ENCODE measurements around the gene FBXL17.
A peak's percentile ranks its signal among the peaks of the same experiment; 100 is the strongest.
"Not testable (repeated sequence)": the region's sequence is repeated elsewhere in the genome, so short reads cannot be mapped to it uniquely, and the experiment has no call there.

The FBXL17 gene

DNA sequence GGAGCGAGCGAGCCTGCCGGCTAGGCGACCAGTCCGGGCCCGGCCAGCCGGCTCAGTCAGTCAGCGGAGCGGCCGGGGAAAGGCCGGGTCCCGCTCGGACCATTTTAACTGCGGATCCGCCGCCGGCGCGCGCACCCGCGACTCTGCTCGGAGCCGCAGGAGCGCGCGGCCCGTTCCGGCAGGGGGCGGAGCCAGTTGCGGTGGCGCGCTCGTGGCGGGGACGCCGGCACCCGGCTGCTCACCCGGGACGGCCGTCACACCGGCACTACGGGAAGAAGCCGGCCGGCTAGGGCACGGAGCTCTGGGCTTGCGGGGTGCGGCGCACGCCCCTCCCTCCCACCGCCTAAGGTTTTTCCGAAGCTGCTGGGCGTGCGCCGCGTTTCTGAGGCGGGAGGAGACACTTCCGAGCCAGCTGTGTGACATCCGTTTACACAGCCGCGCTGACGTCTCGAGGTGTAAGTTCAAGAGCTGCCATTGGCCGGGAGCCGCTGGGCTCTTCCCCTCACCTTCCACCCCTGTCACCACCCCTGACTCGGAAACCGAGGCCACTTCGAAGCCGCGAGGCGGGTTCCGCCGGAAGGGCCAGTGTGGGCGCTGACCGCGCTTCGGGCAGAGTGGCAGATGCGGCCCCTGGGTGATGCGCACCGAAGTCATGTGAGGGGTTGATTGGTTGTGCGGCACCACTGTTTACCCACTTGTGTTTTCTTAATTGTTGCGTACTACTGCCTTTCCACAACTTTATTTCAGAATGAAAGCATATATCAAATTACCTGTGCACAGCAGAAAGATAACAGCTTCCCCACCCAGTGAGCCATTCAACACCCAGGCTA, at the start of gene FBXL17:
TSS of gene FBXL17 (minus strand) at position 145 of the 830 bp plus-strand sequence.
- peak; percentile 94 for DNase-seq

DNA sequence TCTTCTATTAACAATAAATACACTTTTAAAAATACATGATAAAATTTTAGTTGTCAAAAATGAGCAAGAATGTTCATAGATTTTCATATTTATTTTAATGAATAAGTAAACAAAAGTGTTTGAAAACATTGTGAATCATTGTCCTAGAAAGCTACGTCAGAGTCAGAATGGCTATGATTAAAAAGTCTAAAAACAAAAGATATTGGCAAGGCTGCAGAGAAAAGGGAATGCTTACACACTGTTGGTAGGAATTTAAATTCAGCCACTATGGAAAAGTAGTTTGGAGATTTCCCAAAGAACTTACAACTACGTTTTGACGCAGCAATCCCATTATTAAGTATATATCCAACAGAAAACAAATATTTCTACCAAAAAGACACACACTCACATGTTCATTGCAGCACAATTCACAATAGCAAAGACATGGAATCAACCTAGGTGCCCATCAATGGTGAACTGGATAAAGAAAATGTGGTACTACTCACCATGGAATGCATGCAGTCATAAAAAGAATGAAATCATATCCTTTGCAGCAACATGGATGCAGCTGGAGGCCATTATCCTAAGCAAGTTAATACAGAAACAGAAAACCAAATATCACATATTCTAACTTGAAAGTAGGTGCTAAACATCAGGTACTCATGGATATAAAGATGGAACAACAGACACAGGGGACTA, 49.2 kb upstream of the FBXL17 start:
- DNase-seq, result no peak

DNA sequence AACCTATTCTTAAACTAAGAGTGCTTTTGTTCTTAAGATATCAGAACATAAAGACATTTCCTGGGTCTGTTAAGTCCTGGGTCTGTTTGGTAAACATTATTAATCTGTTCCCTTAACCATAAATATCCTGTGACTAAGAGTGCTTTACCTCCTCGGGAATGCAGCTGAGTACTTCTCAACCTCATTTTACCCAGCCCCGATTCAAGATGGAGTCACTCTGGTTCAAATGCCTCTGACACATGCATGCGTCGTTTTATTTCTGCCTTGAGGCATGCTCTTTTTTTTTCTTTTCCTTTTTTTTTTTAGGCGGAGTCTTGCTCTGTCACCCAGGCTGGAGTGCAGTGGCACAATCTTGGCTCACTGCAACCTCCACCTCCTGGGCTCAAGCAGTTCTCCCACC, 39.8 kb upstream of the FBXL17 start:
- DNase-seq, result no peak

DNA sequence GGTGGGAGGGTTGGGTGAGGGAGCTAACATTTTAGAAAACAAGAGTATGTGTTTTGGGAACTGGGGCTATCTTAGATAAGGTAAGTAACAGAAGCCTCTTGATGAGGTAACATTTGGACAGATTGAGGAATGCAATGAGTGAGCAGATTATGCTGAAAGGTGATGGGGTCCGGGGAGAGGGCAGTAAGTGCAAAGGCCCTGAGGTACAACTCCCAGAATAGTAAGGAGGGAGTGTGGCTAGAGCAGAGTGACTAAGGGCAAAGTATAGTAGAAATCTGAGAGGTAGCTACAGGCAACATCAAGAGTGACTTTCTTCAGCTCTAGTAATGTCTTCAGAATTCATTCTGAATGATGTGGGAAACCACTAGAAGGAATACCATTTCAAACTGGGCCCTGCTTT, 38.9 kb upstream of the FBXL17 start:
- DNase-seq, result no peak

DNA sequence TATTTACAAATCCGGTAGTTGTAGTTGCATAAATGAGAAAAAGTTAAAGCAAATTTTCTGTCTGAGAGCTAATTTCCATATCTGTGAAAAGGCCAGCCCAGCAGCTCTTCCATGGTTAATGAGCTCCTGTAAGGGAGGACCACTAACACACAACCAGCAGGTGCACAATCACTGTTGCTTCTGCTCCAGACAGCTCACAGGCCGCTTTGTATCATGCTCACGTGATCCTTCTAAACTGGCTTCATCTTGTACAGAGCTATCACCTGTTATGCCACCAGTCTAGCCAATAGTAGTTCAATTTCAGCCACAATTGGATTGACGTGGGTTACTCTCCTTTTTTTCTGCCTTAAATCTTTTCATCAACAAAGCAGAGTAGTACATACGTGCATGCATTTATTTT, 38.3 kb upstream of the FBXL17 start:
- no peak for DNase-seq

DNA sequence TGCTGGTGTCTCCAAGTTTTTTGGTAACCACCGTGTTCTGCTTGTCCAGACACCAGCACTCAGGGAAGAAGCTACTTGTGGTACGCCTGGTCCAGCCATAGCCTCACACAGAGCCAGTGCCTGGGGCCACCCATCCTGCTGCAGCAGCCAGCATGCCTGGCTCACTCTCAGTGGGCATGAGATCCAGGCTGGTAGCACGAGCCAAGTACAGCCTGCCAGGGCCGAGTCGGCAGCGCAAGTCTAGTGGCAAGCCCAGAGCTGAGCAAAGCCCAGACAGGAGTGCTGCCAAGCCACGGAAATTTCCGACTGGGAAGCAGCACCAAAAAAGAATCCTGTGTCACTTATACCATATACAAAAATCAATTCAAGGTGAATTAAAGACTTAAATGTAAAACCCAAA, 36.3 kb upstream of the FBXL17 start:
- no peak for DNase-seq

DNA sequence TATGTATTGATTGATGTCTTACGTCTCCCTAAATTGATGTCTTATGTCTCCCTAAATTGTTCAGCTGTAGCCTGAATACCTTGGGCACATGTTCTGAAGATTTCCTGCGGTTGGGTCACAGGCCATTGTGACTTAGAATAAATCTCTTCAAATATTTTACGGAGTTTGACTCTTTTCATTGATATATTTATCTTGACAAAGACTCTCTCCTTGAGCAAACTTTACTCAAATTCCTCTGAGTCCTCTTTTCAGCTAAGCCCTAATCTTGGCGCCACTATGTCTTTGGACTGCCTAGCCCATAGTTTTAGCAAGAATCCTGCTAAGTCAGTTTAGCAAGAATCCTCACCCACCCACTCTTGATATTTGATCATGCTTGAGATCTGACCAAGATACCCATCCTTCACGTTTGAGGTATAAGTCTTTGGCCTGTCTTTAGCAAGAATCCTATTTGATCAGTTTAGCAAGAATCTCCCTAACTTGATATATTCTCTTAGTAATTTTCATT, 35.3 kb upstream of the FBXL17 start:
- DNase-seq, result no peak

DNA sequence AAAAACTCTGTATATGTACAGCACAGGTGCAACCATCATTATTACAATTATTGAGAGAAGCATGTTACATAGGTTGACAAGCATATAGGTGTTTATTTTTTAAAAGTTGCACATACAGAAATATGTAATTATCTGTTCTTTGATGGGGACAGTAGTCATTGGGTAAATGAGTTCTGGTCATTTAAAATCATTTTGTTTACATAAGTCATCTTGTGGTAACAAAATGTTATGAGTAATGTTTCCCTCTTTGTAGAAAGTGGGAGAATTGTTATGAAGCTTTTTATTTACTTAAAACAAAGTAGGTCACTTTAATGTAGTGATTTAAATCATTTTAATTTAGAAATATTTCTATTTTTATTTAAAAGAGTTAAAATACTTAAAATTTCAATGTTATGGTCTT, 33.8 kb upstream of the FBXL17 start:
- no peak for DNase-seq

DNA sequence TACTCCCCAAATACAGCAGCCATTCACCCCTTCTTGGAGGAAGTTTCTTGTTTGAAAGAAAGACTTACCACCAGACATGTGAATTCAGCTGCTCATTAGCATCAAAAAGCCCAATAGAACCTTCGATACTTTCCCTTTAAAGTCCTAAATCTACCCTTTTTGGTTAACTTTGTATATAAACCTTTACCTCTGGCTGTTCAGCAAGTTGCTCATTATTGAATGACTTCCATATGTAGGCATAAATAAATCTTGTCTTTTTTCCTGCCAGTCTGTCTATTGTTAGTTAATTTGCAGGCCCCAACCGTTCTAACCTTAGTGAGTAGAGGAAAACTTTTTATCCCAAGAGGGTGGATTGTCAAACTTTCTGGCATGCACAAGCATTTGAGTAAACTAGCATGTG, 27.9 kb upstream of the FBXL17 start:
- no peak for DNase-seq

DNA sequence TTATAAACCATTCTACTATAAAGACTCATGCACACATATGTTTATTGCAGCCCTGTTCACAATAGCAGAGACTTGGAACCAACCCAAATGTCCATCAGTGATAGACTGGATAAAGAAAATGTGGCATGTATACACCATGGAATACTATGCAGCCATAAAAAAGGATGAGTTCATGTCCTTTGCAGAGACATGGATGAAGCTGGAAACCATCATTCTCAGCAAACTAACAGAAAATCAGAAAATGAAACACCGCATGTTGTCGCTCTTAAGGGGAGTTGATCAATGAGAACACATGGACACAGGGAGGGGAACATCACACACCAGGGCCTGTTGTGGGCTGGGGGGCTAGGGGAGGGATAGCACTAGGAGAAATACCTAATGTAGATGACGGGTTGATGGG, 23.3 kb upstream of the FBXL17 start:
- DNase-seq, result not testable (repeated sequence)

DNA sequence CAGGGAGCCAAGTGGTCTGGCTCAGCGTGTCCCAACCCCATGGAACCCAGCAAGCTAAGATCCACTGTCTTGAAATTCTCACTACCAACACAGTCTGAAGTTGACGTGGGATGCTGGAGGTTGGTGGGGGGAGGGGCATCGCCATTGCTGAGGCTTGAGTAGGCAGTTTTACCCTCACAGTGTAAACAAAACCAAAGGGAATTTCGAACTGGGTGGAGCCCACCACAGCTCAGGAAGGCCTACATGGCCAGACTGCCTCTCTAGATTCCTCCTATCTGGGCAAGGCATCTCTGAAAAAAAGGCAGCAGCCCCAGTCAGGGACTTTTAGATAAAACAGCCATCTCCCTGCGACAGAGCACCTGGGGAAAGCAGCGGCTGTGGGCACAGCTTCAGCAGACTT, 17.1 kb upstream of the FBXL17 start:
- DNase-seq, result no peak

DNA sequence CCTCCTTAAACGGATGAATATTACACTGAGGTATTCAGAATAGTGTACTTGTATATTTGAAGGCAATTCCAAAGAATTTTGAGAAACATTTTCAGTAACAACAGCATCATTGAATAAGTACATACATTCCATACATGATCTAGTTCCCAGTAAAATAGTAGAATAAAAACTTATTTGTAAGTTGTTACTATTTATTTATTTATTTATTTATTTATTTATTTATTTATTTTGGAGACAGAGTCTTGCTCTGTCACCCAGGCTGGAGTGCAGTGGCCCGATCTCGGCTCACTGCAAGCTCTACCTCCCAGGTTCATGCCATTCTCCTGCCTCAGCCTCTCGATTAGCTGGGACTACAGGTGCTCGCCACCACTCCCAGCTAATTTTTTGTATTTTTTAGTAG, 14.9 kb upstream of the FBXL17 start:
- not testable (repeated sequence) for DNase-seq

DNA sequence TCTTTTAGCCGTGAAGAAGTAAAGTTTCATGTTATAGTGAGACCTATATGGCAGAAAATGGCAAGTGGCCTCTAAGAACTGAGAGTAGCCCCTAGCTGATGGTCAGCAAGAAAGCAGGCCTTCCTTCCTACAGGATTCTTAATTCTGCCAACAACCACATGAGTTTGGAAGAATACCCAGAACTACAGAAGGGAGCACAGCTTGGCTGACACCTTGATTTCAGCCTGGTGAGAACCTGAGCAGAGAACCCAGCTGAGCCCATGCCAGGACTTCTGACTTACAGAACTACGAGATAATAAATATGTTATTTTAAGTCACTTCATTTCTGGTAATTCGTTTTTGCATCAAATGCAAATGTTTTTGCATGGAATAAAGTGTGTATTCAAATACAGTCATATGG, 5.9 kb upstream of the FBXL17 start:
- no peak for DNase-seq

DNA sequence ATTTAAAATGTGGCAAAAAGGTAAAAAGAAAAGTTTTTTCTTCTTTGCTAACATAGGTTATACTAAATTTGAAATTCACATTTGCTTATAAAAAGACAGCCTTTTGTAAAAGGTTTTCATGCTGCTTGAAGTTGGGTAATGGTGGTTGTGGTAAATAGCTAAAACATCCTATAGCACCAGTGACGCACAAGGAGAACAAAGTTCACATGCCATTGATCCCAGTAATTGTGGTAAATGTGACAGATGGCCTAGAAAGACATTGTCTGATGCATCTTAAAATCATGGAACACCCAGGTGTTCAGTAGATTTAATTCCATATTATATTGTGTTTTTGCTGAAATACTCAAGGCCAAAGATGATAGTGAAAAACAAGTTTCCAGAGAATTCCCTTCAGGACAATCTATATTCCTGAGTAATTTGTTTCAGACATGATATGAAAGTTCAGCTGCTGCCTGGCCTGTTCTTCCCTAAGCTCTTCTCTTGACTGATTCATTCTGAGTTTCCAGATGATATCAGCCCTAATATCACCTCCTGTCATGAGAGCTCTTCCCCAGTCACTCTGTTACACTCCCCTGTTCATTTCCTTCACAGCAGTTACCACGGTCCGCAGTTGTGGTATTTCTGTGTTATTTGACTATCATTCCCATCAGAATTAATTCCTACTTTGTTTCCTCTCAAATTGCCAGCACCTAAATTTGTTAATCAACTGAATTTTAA, 4.6 kb upstream of the FBXL17 start:
- DNase-seq, result no peak

DNA sequence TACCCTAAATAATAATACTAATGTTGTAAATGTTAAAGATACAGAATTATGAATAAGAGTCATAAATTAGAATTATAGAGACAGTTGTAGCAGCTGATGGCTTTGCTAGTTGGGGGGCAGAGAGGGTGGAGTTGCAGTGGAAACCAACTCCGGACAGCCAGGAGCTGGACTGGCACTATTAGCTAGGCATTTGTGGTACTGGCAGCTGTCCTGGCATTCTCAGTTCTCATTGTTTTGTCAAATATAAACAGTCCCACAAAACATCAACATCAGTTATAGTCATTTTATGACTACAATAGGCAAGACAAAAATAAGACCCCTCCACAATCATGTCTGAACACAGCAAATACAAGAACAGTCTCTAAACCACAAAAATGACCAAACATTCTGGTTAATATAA, 2.8 kb upstream of the FBXL17 start:
- DNase-seq, result no peak

DNA sequence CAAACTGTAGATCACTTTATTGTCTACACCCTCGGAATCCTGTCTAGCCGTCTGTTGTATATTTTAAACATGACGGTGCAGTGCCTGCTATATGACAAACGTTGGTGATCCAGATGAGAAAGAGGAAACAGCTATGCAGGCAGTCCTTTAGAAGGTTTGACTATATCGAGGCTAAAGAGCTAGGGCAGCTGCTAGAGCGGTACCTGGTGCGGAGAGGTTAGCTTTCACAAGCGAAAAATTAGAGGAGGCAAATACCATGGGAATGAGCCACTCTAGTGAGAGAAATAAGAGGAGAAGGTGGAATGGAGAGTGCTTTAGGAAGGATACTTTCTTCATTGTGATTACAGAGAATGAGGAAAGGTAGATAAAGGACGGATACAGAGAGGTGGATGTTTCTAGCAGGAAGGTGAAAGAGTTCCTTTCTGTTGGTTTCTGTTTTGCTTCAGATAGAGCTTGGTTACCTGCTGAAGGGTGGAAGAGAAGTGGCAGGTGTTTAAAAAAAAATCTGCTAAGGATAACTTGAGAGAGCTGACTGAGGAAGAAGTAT, 959 bp upstream of the FBXL17 start:
- DNase-seq, result peak; percentile 14

DNA sequence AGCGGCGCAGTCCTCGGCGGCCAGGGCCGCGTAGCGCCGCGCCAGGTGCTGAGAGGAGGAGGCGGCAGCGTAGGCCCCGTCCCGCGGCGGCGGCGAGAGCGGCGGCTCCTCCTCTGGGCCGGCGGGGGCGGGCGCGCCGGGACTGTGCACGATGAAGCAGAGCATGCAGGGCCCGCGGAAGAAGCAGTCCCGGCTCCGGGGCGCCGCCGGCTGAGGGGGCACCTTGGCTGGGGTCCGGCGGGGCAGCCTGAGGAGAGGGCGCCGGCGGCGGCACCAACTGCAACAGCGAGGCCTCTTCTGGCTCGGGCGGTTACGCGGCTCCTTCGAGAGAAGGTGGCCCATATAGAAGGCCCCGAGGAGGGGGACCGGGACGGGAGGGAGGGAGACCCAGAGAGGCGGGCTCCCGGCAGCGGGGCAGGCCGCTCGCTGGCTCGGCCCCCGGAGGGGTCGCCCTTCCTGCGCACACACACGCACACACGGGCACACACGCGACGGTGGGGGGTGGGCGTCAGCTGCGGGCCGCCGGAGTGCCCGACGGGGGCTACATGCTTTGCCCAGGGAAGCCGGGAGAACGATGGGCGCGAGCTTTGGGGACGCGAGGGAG, 446 bp downstream of the FBXL17 start:
- DNase-seq, result peak; percentile 80

DNA sequence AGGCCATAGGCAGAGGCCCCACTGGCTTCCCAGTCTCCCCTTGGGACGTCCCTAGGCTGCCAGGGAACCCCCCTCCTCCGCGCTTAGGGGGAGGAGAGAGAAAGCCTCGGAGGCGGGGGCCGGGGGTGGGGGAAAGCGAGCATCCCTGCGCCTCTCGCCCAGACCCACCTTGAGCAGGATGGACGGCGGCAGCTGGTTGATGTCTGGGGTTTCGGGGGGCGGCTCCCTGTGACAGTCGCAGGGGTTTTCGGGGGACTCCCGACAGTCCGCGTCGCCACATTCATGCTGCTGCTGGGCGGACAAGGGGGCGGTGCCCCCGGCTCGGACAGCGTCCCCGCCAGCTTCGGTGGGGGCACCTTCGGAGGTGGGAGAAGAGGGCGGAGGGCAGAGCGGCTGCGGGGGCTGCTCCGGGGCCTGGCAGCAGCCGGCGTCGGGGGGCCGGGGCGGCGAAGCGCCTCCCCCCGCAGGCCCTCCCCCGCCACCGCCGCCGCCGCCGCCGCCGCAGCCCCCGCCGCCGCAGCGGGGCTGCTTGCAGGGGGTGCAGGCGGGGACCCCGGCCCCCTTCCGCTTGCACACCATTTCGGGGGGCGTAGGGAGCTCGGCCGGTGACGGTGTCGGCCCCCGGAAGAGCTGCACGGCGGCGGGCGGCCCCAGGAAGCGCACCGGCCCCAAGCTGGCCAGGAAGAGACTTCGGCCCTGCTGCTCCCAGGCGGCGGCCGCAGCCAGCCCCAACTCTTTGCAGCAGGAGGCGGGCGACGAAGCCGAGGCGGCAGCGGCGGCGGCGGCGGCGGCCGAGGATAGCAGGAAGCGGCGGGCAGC, 1.2 kb downstream of the FBXL17 start:
- DNase-seq, result peak; percentile 36

DNA sequence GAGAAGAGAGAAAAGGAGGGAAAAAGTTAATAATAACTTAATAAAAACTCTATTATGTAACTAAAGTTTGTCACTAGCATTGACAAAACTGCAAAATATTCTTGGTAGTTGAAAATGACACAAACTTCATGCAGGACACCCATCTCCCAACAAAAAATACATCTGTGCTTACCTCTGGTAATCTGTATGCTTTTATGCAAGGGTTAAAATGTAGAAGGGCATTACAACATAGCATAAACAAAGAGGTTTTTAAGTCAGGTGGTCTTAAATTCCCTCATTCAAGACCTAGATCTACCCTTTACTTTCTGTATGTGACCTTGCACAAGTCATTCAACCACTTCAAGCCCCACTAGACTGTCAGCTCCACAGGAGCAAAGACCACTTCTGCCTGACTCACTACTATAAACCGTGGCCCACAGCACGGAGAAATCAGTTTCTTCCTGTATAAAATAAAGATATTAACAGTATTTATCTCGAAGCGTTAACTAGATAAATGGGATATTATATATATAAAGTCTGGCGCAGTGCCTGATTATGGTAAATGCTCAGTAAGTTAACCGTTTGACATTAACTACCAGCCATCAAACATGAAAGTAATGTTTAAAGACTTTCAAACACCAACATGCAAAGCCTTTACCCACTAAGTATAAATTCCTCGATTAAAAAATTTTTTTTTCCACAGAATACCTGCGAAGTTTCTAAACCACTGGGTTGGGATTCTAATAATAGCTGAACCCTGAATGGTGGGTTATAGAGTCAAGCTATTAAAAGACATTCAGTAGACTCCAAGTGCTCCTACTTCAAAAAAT, 2.0 kb downstream of the FBXL17 start:
- no peak for DNase-seq

DNA sequence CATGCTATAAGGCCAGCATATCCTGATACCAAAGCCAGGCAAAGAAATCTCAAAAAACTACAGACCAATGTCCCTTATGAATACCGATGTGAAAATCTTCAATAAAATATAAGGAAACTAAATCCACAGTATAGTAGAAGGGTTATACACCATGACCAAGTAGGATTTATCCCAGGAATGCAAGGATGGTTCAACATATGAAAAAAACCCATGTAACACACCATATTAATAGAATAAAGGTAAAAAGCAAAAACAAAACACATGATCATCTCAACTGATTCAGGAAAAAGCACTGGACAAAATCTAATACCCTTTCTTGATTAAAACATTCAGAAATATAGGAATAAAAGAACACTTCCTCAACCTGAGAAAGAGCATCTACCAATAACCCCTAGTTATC, 6.1 kb downstream of the FBXL17 start:
- DNase-seq, result no peak

DNA sequence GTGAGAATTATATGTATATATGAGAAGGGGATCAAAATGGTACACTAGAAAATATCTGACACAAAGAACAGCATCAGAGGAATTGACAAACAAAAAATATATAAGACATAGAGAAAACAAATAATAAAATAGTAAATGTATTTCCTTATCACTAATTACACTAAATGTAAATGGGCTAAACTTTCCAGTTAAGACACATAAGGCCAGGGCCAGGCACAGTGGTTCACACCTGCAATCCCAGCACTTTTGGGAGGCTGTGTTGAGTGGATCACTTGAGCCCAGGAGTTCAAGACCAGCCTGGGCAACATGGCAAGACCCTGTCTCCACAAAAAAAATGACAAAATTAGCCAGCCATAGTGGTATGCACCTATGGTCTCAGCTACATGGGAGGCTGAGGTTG, 8.5 kb downstream of the FBXL17 start:
- DNase-seq, result no peak

All from activated CD4-positive, alpha-beta T cell treated with anti-CD3 and anti-CD28 coated beads, Interleukin-2, Interleukin-6, amounts not matched to agents 100 ng/mL and 50 ng/mL, durations not matched to agents 16 hours and 8 hours (primary cell).